ENCODE measurements around the gene HGD.
A peak's percentile ranks its signal among the peaks of the same experiment; 100 is the strongest.
"Not testable (repeated sequence)": the region's sequence is repeated elsewhere in the genome, so short reads cannot be mapped to it uniquely, and the experiment has no call there.

HGD gene, protein sequence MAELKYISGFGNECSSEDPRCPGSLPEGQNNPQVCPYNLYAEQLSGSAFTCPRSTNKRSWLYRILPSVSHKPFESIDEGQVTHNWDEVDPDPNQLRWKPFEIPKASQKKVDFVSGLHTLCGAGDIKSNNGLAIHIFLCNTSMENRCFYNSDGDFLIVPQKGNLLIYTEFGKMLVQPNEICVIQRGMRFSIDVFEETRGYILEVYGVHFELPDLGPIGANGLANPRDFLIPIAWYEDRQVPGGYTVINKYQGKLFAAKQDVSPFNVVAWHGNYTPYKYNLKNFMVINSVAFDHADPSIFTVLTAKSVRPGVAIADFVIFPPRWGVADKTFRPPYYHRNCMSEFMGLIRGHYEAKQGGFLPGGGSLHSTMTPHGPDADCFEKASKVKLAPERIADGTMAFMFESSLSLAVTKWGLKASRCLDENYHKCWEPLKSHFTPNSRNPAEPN

DNA sequence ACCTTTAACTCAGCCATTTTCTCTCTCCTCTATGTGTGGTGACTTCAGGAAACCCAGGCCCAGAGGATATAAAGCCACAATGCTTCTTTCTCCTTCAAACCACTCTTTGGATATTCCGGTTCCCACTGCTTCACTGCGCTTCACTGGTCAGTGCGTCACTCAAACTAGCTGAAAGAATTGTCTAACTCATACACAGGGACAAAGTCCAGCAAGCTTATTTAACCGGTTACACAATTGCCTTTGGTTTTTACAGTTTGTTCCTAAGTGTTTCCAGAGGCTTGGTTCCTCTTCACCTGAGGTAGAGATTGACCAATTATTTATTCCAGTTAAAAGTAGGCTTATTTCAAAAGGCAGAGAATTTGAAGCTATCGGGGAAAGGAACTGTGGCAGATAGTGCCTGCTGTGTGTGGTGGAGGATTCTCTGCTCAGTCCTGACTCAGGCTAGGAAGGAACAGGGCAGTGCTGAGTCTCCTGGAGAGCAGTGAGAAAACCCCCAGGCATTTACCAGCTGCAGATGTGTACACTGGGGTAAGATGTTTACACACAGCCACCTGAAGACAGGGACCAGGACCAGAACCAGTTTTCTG lies at the start of gene HGD:
Gene HGD (minus strand): TSS at position 145 of the 587 bp plus-strand sequence. CDS start 128 bp downstream, at position 17.
- H3K4me3 Mint-ChIP-seq = no peak within 1 kb of the TSS
- H3K27ac Mint-ChIP-seq = no peak within 1 kb of the TSS
- no peaks in the 10 kb centered on the region for H3K27me3 Mint-ChIP-seq
- peaks cover 4% of the 10 kb centered on the region for H3K9me3 Mint-ChIP-seq
- H3K4me1 Mint-ChIP-seq = no peaks in the 10 kb centered on the region
- peaks cover 11% of the 10 kb centered on the region for H3K36me3 Mint-ChIP-seq

DNA sequence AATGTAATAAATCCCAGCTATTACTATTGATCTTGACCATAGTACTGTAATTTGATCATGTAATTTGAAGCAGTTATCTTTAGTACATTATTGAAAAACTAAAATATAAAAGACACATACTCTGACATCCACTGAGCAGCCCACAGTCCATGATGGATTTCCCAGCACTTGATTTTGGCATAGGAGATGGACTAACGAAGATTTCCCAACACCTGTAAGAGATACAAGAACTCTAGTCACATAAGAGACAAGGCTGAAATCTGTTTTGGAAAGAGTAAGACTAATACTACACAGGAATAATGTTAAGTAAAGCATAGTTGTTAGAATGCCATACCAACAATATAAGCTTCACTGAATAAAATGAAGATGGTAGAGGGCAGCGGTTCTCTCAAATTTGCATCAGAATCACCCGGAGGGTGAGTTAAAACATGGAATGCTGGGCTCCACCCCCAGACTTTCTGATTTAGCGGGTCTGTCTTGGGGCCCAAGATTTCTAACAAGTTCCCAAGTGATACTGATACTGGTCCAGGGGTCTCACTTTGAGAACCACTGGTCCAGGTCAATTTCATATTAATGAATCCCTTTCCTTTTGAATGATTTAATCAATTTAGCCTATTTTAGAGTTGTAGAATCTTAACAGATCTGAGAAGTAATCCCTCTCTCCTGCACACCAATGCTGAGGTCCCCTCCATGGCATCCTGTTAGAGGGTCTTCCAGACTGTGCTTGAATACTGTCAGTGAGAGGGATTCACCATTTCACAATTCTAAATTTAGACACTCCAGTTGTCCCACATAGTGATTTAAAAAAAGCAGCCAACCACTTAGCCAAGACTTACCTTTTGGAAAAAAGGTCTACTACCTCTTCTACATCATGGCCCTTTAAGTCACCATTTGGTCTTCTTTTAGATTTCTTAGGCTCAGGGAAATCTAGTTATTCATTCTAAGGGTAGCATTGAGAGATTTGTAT lies 48.8 kb upstream of the HGD start:
- Mint-ChIP-seq H3K4me3 (no peak overlapping the region), H3K27me3 (no peaks in the 10 kb centered on the region), H3K27ac (no peak overlapping the region), H3K4me1 (peaks cover 29% of the 10 kb centered on the region), H3K9me3 (no peaks in the 10 kb centered on the region), H3K36me3 (peaks cover 17% of the 10 kb centered on the region)

DNA sequence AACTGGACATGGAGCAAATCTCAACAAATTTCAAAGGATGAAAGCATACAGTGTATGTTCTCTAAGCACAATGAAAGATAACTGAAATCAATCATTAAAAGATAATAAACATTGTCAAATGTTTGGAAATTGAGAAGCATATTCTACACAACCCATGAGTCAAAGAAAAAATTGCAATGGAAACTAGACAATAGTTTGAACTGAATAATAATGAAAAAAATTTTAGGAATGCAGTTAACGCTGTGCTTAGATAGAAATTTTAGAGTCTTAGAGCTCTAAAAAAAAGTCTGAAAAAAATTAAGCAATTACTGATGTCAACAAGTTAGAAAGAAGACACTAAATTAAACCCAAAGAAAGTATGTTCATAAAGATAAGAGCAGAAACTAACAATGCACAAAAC lies 44.8 kb upstream of the HGD start:
- Mint-ChIP-seq H3K4me1 (peaks cover 29% of the 10 kb centered on the region), H3K4me3 (no peak overlapping the region), H3K9me3 (no peaks in the 10 kb centered on the region), H3K27me3 (no peaks in the 10 kb centered on the region), H3K36me3 (peaks cover 24% of the 10 kb centered on the region), H3K27ac (no peak overlapping the region)

DNA sequence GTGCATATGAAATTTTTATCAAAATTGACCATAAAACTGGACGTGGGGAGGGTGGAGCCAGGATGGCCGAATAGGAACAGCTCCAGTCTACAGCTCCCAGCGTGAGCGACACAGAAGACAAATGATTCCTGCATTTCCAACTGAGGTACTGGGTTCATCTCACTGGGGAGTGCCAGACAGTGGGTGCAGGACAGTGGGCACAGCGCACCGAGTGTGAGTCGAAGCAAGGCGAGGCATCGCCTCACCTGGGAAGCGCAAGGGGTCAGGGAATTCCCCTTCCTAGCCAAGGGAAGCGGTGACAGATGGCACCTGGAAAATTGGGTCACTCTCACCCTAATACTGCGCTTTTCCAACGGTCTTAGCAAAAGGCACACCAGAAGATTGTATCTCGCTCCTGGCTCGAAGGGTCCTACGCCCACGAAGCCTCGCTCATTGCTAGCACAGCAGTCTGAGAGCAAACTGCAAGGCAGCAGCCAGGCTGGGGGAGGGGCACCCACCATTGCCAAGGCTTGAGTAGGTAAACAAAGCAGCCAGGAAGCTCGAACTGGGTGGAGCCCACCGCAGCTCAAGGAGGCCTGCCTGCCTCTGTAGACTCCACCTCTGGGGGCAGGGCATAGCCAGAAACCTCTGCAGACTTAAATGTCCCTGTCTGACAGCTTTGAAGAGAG lies 37.3 kb upstream of the HGD start:
- H3K36me3 Mint-ChIP-seq = peaks cover 26% of the 10 kb centered on the region
- not testable (repeated sequence) for H3K9me3 Mint-ChIP-seq

DNA sequence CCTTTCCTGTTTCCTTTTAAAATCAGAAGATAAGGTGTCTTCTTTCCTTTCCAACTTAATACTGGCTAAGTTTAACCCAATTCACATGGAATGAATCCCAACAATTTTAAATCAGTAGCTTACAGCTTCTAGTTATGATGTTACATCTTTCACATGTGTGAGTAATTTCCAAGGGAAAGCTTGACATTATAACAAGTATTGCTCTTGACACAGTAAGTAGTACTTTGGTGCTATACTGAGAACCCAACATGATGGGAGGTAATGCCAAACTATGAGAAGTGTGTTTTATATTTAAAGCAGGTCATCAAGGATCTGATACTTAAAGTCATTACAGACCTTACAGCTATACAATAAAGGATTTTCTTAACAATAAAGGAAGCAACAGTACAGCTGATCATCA lies 31.2 kb upstream of the HGD start:
- Mint-ChIP-seq H3K4me3 (no peak overlapping the region), H3K36me3 (peaks cover 14% of the 10 kb centered on the region), H3K27ac (no peak overlapping the region), H3K9me3 (no peaks in the 10 kb centered on the region), H3K4me1 (peaks cover 18% of the 10 kb centered on the region), H3K27me3 (no peaks in the 10 kb centered on the region)

More for the DNA sequence above, 37.3 kb upstream of the HGD start:
- peaks cover 40% of the 10 kb centered on the region for H3K4me1 Mint-ChIP-seq
- H3K27ac Mint-ChIP-seq = peak overlapping the region; percentile 52
- not testable (repeated sequence) for H3K27me3 Mint-ChIP-seq
- H3K4me3 Mint-ChIP-seq = peak overlapping the region; percentile 73

DNA sequence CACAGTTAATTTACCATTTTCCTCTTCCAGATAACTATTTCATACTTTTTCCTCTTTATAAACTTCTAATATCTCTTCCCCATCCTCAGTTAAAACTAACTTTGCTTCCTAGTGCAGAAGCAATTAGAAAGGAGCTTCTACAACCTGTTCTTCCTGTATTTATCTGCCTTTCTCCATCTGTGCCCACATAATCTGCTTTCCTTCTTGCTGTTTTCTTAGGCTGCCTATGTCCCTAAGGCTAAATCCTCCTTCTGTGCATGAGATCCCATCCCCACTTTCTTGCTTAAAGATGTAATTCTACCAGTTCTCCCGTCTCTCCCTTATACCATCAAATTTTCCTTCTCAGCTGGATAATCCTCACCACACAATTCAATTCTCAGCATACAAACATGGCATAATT lies 28.3 kb upstream of the HGD start:
- Mint-ChIP-seq H3K27me3 (no peaks in the 10 kb centered on the region), H3K9me3 (no peaks in the 10 kb centered on the region), H3K27ac (no peak overlapping the region), H3K4me1 (peaks cover 17% of the 10 kb centered on the region), H3K4me3 (no peak overlapping the region), H3K36me3 (peaks cover 22% of the 10 kb centered on the region)

DNA sequence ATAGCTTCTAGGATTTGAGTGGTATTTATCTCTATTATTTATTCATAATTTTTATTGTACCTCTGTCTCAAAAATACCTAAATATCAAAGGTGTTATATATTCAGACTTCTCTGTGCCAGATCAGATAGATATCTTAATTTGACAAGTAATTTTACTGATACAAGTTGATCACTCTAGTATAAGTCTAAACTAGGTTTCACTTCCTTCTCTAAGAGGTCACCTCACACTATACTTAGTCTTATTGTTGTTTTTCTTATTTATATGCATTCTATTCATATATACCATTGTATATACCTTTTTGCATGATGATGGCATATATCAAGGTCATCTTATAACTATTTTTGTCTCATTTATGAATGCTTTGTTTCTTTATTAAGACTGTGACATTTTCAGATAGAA lies 26.4 kb upstream of the HGD start:
- Mint-ChIP-seq H3K9me3 (peaks cover 10% of the 10 kb centered on the region), H3K27me3 (no peaks in the 10 kb centered on the region), H3K4me3 (no peak overlapping the region), H3K27ac (no peak overlapping the region), H3K4me1 (peaks cover 16% of the 10 kb centered on the region), H3K36me3 (peaks cover 30% of the 10 kb centered on the region)

DNA sequence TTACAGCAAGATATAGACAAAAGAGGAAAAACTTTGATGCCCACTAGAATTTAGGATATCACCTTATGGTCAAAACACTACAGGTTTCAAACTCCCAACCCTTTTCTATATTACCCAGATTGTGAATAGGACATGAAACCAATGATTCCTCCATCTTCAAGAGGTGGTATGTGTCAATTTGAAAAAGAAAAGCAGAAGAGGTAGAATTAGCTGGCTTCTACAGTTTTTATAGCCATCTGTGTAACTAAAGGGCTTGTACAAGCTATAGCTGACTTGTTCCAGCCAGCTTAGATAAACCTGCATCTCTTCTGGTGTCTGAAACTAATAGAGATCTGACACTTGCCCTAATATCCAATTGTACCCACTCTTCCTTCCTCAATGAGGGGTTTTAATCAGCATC lies 24.9 kb upstream of the HGD start:
- H3K36me3 Mint-ChIP-seq = peaks cover 37% of the 10 kb centered on the region
- peak overlapping the region; percentile 48 for H3K27ac Mint-ChIP-seq
- H3K4me1 Mint-ChIP-seq = peaks cover 13% of the 10 kb centered on the region

DNA sequence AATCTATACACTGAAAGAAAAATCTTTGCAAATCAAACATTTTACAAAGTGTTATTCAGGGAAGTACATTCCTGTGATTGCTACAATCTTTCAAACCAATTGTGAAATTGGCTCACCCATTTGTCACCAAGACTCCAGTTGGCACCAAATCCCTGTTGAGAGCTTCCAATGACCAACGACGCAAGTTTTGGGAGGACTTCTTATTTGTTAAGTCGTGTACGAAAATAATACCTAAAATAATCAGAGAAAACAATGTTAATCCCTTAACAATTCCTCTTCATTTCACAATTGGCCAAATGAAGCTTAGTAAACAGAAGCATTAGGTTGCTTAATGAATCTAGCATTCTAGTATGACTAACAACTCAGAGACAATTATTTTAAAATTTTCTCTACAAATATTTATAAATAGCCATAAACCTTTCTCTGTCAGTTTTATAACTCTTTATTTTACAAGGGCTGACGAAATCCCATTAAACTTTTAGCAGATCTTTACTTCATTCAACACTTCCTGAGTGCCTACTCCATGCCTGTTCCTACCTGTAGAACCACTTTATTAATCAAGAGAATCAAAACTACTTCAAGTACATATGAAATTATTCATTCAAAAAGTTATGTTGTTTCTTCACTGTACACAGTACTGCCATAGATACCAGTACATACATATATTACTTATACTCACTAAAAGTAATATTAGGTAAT lies 24.0 kb upstream of the HGD start:
- H3K4me3 Mint-ChIP-seq = no peak overlapping the region
- peaks cover 37% of the 10 kb centered on the region for H3K36me3 Mint-ChIP-seq
- H3K27me3 Mint-ChIP-seq = no peaks in the 10 kb centered on the region
- peaks cover 13% of the 10 kb centered on the region for H3K4me1 Mint-ChIP-seq
- no peak overlapping the region for H3K27ac Mint-ChIP-seq
- peaks cover 14% of the 10 kb centered on the region for H3K9me3 Mint-ChIP-seq

More for the DNA sequence above, 24.9 kb upstream of the HGD start:
- H3K9me3 Mint-ChIP-seq = peaks cover 14% of the 10 kb centered on the region
- no peaks in the 10 kb centered on the region for H3K27me3 Mint-ChIP-seq
- no peak overlapping the region for H3K4me3 Mint-ChIP-seq

DNA sequence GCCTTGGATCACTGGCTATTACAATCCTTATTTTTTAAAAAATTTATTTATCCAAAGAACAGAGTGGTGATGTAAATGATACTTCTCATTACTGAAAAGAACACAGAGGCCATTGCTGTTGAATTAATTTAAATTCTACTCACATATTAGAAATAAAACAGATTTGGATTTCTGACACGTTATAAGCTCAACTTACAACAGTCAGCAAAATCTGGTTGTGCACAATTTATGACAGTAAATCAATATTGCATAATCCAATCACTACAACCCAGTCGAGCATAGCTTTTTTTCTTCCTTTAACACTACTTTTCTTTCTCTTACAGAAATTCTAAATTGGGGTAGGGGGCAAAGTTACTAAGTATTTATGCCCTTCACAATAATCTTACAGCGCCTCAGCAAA lies 17.3 kb upstream of the HGD start:
- H3K36me3 Mint-ChIP-seq = peaks cover 29% of the 10 kb centered on the region
- no peak overlapping the region for H3K27ac Mint-ChIP-seq
- H3K4me1 Mint-ChIP-seq = peaks cover 7% of the 10 kb centered on the region
- H3K4me3 Mint-ChIP-seq = no peak overlapping the region
- H3K27me3 Mint-ChIP-seq = no peaks in the 10 kb centered on the region
- H3K9me3 Mint-ChIP-seq = peaks cover 14% of the 10 kb centered on the region

DNA sequence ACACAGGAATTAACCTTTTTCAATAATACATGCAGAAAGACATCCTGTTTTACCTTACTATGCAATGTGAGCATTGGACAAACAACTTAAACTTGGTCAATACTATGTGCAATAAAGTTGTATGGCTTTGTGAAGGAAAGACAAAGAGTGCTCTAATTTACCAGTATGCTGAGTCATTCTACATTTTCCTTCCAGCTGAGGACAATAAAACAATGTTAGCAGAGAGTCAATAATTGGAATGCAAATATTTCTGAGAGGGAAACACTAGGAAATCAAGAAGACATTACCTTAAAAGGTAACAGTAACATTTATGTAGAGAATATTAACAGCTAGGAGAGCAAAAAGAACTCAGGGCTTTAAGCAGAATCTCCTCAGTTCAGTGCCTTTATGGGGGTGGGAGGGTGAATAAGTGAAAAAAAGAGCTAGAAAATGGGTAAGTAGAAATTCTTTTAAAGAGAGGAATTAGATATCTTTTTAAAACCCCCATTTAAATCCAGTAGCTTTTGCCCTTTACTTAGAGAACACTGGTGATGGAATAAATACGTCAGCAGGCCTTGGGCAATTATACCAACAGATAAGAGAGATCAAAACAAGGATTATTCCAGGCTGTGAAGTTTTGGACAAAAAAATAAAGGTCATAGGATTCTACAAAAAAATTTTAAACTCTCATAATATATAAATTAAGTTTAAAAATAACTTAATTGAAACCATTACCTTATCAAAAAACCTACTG lies 11.6 kb upstream of the HGD start:
- Mint-ChIP-seq H3K36me3 (peaks cover 14% of the 10 kb centered on the region), H3K4me1 (no peaks in the 10 kb centered on the region), H3K27ac (peak overlapping the region; percentile 38), H3K9me3 (no peaks in the 10 kb centered on the region), H3K27me3 (no peaks in the 10 kb centered on the region), H3K4me3 (no peak overlapping the region)

DNA sequence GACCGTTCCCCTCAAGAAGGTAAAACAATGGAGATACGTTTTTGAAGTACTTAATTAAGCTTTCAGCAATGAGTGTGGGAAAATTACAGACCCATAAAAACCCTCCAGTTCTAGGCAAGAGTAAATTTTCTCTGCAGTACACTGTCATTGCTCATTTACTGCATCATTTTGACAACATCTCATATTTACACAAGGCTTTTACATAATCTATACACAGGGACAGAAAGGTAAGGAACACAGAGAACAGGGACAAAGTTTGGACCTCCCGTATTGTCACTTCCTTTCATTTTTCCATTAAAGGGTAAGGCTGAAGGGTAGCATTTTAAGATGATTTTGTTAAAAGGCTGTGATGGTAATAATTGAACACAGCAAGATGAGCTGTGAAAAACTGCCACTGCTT lies 7.4 kb upstream of the HGD start:
- Mint-ChIP-seq H3K9me3 (no peaks in the 10 kb centered on the region), H3K27ac (no peak overlapping the region), H3K4me1 (no peaks in the 10 kb centered on the region), H3K36me3 (peaks cover 17% of the 10 kb centered on the region), H3K4me3 (no peak overlapping the region), H3K27me3 (no peaks in the 10 kb centered on the region)

DNA sequence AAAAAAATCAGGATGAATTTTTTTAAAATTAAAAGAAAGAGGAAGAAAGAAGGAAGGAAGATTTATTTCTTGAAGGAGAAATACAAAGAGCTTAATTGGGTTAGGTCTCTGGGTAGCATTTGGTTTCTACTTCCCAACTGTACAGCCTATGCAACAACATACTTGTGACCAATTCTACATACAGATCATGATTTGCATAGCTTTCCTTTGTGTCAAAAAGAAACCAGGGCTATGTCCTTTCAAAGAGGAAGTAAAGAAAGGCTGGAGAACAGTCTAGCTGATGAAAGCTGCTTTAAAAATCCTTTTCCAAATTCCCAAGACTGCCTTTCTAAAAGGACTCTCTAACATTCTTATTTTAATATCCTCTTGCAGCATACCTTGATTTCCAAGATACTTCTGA lies 6.1 kb upstream of the HGD start:
- H3K9me3 Mint-ChIP-seq = no peaks in the 10 kb centered on the region
- H3K27me3 Mint-ChIP-seq = no peaks in the 10 kb centered on the region
- no peak overlapping the region for H3K27ac Mint-ChIP-seq
- H3K36me3 Mint-ChIP-seq = peaks cover 13% of the 10 kb centered on the region
- no peaks in the 10 kb centered on the region for H3K4me1 Mint-ChIP-seq
- H3K4me3 Mint-ChIP-seq = no peak overlapping the region

DNA sequence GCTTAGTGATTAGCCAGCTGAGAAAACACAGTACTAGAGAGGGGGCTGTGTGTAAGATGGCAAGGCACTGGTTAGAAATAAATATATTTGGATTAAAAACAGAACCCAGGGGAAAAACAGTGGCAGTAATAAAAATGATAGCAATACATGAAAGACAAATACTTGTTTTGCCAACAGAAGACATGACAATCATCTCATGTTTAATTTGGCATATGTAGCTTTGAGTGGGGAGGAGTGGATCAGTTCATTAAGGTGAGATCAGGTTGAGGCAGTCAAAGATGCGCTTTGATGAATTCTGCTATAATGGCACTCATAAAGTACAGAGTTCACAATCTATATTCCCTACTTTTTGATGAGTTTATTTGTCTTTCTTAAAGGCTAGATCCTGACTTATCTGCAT lies 3.4 kb upstream of the HGD start:
- no peak overlapping the region for H3K27ac Mint-ChIP-seq
- no peaks in the 10 kb centered on the region for H3K9me3 Mint-ChIP-seq
- no peak overlapping the region for H3K4me3 Mint-ChIP-seq
- H3K36me3 Mint-ChIP-seq = peaks cover 8% of the 10 kb centered on the region
- H3K4me1 Mint-ChIP-seq = no peaks in the 10 kb centered on the region
- H3K27me3 Mint-ChIP-seq = no peaks in the 10 kb centered on the region

Data from activated naive CD4-positive, alpha-beta T cell treated with anti-CD3 and anti-CD28 coated beads, Interleukin-2, amount 50 U/mL, for 24 hours (primary cell).